COLO668 (cell line): ENCODE data around the gene DNAJC17.

Source experiments
- DNase-seq: peaks from one replicate; lab custom pipeline; 2025; ENCODE audit not compliant: unreplicated experiment; lab: John Stamatoyannopoulos, UW

Gene DNAJC17

GRCh38 chr15:40744815-40745152 is 62.5 kb downstream of the DNAJC17 start:
- no peak for DNase-seq

GRCh38 chr15:40743921-40744814 is 63.1 kb downstream of the DNAJC17 start:
- DNase-seq = no peak

GRCh38 chr15:40743485-40743901 is 63.8 kb downstream of the DNAJC17 start:
- DNase-seq = no peak

- DNase-seq = no peak
These were observed 67.4 kb downstream of the DNAJC17 start for GRCh38 chr15:40739854-40740253.

GRCh38 chr15:40739047-40739446 is 68.2 kb downstream of the DNAJC17 start:
- no peak for DNase-seq

- no peak for DNase-seq
These were observed 70.2 kb downstream of the DNAJC17 start for GRCh38 chr15:40737048-40737447.

GRCh38 chr15:40736575-40736974 is 70.7 kb downstream of the DNAJC17 start:
- DNase-seq = no peak

GRCh38 chr15:40731034-40731433 is 76.2 kb downstream of the DNAJC17 start:
- DNase-seq = no peak

- no peak for DNase-seq
These were observed 83.4 kb downstream of the DNAJC17 start for GRCh38 chr15:40723919-40724318.

GRCh38 chr15:40722934-40723333 is 84.3 kb downstream of the DNAJC17 start:
- no peak for DNase-seq

GRCh38 chr15:40722354-40722753 is 84.9 kb downstream of the DNAJC17 start:
- DNase-seq = no peak

GRCh38 chr15:40721701-40722100 is 85.6 kb downstream of the DNAJC17 start:
- DNase-seq = no peak

- no peak for DNase-seq
These were observed 91.1 kb downstream of the DNAJC17 start for GRCh38 chr15:40716165-40716564.
